Measurements from ENCODE around the gene CCL1. TPM values are rescaled to one million over a fixed set of nuclear protein-coding genes. Genes with fewer than 3 reads are reported as not detected.

CCL1 gene
- total RNA-seq, 1 experiment from 2014 or later = not detected

- no peak overlapping the region for H3K4me3 Mint-ChIP-seq
- no peak overlapping the region for H3K27ac Mint-ChIP-seq
- peaks cover 17% of the 10 kb centered on the region for H3K4me1 Mint-ChIP-seq
- DNase-seq (ENCODE audit: low spot score) = no peak
- H3K27me3 Mint-ChIP-seq (ENCODE audit: low read depth) = peaks cover 18% of the 10 kb centered on the region
- H3K36me3 Mint-ChIP-seq = no peaks in the 10 kb centered on the region
- no peaks in the 10 kb centered on the region for H3K9me3 Mint-ChIP-seq
- ChIA-PET CTCF (interaction anchor here (1.2 to 6.3 kb wide), 2 partner anchors 19 to 40 kb away, joined by 3 to 35 read pairs; no protein-coding TSS in a partner anchor), POLR2A (no interaction called here)
- TF ChIP-seq E2F5 (CRISPR knock-in tag; IDR thresholded peaks at IDR 0.05) = no peak
- no peak for TF ChIP-seq MXD4 (CRISPR knock-in tag; IDR thresholded peaks at IDR 0.05; ENCODE audit: borderline replicate concordance)
- no peak for TF ChIP-seq NR2C2 (CRISPR knock-in tag; IDR thresholded peaks at IDR 0.05)
- no peak for ATAC-seq
Observed at GRCh38 chr17:34401165-34401564, 38.1 kb upstream of the CCL1 start.

DNA sequence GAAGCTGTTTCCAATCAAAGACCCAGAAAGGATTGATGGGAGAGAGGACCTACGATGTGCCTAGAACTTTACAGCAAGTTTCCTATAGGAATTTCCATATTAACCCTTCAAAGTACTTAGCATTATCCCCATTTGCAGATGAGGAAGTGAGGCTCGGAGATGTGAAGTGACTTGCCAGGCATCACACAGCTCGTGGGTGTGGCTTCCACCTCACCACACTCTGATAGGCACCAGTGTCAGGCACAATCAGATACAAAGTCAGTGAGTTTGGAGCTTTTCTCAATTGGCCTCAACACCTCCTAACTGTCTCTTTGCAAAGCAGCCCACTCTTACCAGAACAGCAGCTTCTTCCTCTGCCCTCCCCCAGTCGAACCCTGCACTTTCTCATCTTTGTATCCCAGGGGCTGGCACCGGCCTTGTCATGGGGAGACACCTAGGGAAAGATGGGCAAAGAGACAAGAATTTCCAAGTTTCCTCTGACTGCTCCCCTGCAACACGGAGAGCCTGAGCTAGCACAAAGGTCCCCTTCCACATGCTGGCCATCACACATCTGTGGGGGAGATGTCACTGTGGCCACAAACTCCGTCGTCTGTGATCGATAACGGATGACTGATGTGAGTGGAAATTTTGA, 37.4 kb upstream of the CCL1 start:
- Mint-ChIP-seq H3K4me1 (peaks cover 18% of the 10 kb centered on the region), H3K27ac (no peak overlapping the region), H3K36me3 (no peaks in the 10 kb centered on the region), H3K4me3 (no peak overlapping the region), H3K27me3 (ENCODE audit: low read depth) (peaks cover 14% of the 10 kb centered on the region), H3K9me3 (no peaks in the 10 kb centered on the region)
- DNase-seq (ENCODE audit: low spot score) = no peak
- TF ChIP-seq ZNF281 (CRISPR knock-in tag; IDR thresholded peaks at IDR 0.05) (no peak), ATF3 (CRISPR knock-in tag; conservative IDR thresholded peaks at IDR 0.05) (no peak), SMAD3 (CRISPR knock-in tag; IDR thresholded peaks at IDR 0.05; ENCODE audit: borderline replicate concordance) (no peak), OVOL2 (CRISPR knock-in tag; IDR thresholded peaks at IDR 0.05; ENCODE audit: borderline replicate concordance) (no peak), NR3C1 (CRISPR knock-in tag; conservative IDR thresholded peaks at IDR 0.05; ENCODE audit: low read depth) (no peak), RELA (CRISPR knock-in tag; IDR thresholded peaks at IDR 0.05; ENCODE audit: borderline replicate concordance) (no peak), ZNF416 (CRISPR knock-in tag; IDR thresholded peaks at IDR 0.05) (no peak)
- TF ChIP-seq, protein P1, sequence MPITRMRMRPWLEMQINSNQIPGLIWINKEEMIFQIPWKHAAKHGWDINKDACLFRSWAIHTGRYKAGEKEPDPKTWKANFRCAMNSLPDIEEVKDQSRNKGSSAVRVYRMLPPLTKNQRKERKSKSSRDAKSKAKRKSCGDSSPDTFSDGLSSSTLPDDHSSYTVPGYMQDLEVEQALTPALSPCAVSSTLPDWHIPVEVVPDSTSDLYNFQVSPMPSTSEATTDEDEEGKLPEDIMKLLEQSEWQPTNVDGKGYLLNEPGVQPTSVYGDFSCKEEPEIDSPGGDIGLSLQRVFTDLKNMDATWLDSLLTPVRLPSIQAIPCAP (CRISPR knock-in tag; IDR thresholded peaks at IDR 0.05) = no peak
- TF ChIP-seq, protein P2, sequence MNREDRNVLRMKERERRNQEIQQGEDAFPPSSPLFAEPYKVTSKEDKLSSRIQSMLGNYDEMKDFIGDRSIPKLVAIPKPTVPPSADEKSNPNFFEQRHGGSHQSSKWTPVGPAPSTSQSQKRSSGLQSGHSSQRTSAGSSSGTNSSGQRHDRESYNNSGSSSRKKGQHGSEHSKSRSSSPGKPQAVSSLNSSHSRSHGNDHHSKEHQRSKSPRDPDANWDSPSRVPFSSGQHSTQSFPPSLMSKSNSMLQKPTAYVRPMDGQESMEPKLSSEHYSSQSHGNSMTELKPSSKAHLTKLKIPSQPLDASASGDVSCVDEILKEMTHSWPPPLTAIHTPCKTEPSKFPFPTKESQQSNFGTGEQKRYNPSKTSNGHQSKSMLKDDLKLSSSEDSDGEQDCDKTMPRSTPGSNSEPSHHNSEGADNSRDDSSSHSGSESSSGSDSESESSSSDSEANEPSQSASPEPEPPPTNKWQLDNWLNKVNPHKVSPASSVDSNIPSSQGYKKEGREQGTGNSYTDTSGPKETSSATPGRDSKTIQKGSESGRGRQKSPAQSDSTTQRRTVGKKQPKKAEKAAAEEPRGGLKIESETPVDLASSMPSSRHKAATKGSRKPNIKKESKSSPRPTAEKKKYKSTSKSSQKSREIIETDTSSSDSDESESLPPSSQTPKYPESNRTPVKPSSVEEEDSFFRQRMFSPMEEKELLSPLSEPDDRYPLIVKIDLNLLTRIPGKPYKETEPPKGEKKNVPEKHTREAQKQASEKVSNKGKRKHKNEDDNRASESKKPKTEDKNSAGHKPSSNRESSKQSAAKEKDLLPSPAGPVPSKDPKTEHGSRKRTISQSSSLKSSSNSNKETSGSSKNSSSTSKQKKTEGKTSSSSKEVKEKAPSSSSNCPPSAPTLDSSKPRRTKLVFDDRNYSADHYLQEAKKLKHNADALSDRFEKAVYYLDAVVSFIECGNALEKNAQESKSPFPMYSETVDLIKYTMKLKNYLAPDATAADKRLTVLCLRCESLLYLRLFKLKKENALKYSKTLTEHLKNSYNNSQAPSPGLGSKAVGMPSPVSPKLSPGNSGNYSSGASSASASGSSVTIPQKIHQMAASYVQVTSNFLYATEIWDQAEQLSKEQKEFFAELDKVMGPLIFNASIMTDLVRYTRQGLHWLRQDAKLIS (CRISPR knock-in tag; IDR thresholded peaks at IDR 0.05; ENCODE audit: borderline replicate concordance) = no peak
- TF ChIP-seq, protein P3, sequence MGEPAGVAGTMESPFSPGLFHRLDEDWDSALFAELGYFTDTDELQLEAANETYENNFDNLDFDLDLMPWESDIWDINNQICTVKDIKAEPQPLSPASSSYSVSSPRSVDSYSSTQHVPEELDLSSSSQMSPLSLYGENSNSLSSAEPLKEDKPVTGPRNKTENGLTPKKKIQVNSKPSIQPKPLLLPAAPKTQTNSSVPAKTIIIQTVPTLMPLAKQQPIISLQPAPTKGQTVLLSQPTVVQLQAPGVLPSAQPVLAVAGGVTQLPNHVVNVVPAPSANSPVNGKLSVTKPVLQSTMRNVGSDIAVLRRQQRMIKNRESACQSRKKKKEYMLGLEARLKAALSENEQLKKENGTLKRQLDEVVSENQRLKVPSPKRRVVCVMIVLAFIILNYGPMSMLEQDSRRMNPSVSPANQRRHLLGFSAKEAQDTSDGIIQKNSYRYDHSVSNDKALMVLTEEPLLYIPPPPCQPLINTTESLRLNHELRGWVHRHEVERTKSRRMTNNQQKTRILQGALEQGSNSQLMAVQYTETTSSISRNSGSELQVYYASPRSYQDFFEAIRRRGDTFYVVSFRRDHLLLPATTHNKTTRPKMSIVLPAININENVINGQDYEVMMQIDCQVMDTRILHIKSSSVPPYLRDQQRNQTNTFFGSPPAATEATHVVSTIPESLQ (CRISPR knock-in tag; IDR thresholded peaks at IDR 0.05) = no peak
- TF ChIP-seq, protein P4, sequence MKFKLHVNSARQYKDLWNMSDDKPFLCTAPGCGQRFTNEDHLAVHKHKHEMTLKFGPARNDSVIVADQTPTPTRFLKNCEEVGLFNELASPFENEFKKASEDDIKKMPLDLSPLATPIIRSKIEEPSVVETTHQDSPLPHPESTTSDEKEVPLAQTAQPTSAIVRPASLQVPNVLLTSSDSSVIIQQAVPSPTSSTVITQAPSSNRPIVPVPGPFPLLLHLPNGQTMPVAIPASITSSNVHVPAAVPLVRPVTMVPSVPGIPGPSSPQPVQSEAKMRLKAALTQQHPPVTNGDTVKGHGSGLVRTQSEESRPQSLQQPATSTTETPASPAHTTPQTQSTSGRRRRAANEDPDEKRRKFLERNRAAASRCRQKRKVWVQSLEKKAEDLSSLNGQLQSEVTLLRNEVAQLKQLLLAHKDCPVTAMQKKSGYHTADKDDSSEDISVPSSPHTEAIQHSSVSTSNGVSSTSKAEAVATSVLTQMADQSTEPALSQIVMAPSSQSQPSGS (CRISPR knock-in tag; IDR thresholded peaks at IDR 0.05; ENCODE audit: borderline replicate concordance, low read depth) = no peak
- ChIA-PET POLR2A (no interaction called here), CTCF (interaction anchor here (1.1 to 6.3 kb wide), 2 partner anchors 24 to 39 kb away, joined by 4 to 35 read pairs; no protein-coding TSS in a partner anchor)
- ATAC-seq = no peak

Data from WTC11 (cell line).